GM19468 (cell line): ENCODE measurements around the gene TSPY3.
"Not testable (repeated sequence)": the region's sequence is repeated elsewhere in the genome, so short reads cannot be mapped to it uniquely, and the experiment has no call there.

Source experiments
- ATAC-seq: cut with Tn5 transposase; IDR thresholded peaks from one replicate; pipeline ENCODE4 v1.9.1; 2021; ENCODE audit warnings: mild to moderate bottlenecking, moderate library complexity, moderate number of reproducible peaks; ENCODE audit not compliant: unreplicated experiment; ENCODE audit errors: extremely low read depth

TSPY3 gene

GRCh38 chrY:9398121-9398520 is at the start of gene TSPY3:
TSPY3 (plus strand) TSS chrY:9398421; CDS start chrY:9398467, 46 bp downstream.
- not testable (repeated sequence) for ATAC-seq

GRCh38 chrY:9357497-9357896 is 40.7 kb upstream of the TSPY3 start, which contains the start of gene TSPY8:
TSPY8 (plus strand) TSS chrY:9357797; CDS start chrY:9357843, 46 bp downstream.
- ATAC-seq = not testable (repeated sequence)

GRCh38 chrY:9396527-9396926 is 1.7 kb upstream of the TSPY3 start:
- ATAC-seq = not testable (repeated sequence)
